ENCODE data around the gene CFAP54.

The CFAP54 gene

GRCh38 chr12:96510306-96510764, 21.0 kb downstream of the CFAP54 start:
- no peaks in the 10 kb centered on the region for H3K36me3 ChIP-seq (ENCODE audit: control insufficient read depth in 2 of 2, insufficient read depth in 1 of 2, low read length in 2 of 2)
- H3K9me3 ChIP-seq (ENCODE audit: control insufficient read depth, insufficient read depth, low read depth, low read length), result no peaks in the 10 kb centered on the region
- no peak overlapping the region for H3K27ac ChIP-seq (ENCODE audit: extremely low read depth, low read depth, low read length)
- no peak overlapping the region for H3K4me3 ChIP-seq (ENCODE audit: low read depth, low read length)
- TF ChIP-seq ZNF214 (tag by site-specific recombination; IDR thresholded peaks at IDR 0.05; ENCODE audit: borderline replicate concordance) (no peak), ZNF830 (tag by site-specific recombination; IDR thresholded peaks at IDR 0.05; ENCODE audit: low read depth) (no peak), ZSCAN18 (tag by site-specific recombination; IDR thresholded peaks at IDR 0.05) (no peak), ZNF530 (tag by site-specific recombination; IDR thresholded peaks at IDR 0.05; ENCODE audit: low read depth) (no peak), ZNF501 (tag by site-specific recombination; IDR thresholded peaks at IDR 0.05) (no peak), ZNF518A (tag by site-specific recombination; conservative IDR thresholded peaks at IDR 0.05; ENCODE audit: low read depth) (no peak), ZNF670 (tag by site-specific recombination; IDR thresholded peaks at IDR 0.05; ENCODE audit: low read depth) (no peak), ZNF335 (tag by site-specific recombination; conservative IDR thresholded peaks at IDR 0.05) (no peak), ZNF404 (tag by site-specific recombination; IDR thresholded peaks at IDR 0.05) (no peak), ZSCAN16 (tag by site-specific recombination; IDR thresholded peaks at IDR 0.05) (no peak), ZNF548 (tag by site-specific recombination; IDR thresholded peaks at IDR 0.05) (no peak), MZF1 (tag by site-specific recombination; IDR thresholded peaks at IDR 0.05; ENCODE audit: borderline replicate concordance) (no peak), ZNF112 (tag by site-specific recombination; IDR thresholded peaks at IDR 0.05) (no peak), HIC1 (tag by site-specific recombination; IDR thresholded peaks at IDR 0.05) (no peak)
- ChIA-PET CTCF (interaction anchor here (0.6 kb wide), 1 partner anchor 464 kb away, joined by 3 read pairs; no protein-coding TSS in a partner anchor), POLR2A (no interaction called here)
- H3K4me1 ChIP-seq (ENCODE audit: control insufficient read depth, insufficient read depth, low read length), result no peaks in the 10 kb centered on the region

- Histone ChIP-seq H3K4me3 (ENCODE audit: low read depth, low read length) (no peak overlapping the region), H3K4me1 (ENCODE audit: control insufficient read depth, insufficient read depth, low read length) (no peaks in the 10 kb centered on the region), H3K27ac (ENCODE audit: extremely low read depth, low read depth, low read length) (no peak overlapping the region), H3K9me3 (ENCODE audit: control insufficient read depth, insufficient read depth, low read depth, low read length) (no peaks in the 10 kb centered on the region), H3K36me3 (ENCODE audit: control insufficient read depth in 2 of 2, insufficient read depth in 1 of 2, low read length in 2 of 2) (no peaks in the 10 kb centered on the region)
- ChIA-PET CTCF (interaction anchor here (0.7 to 1.8 kb wide), 3 partner anchors 10 to 451 kb away, joined by 3 to 7 read pairs (median 3); no protein-coding TSS in a partner anchor), POLR2A (no interaction called here)
- TF ChIP-seq ZNF692 (tag by site-specific recombination; IDR thresholded peaks at IDR 0.05) (no peak), ZNF544 (tag by site-specific recombination; IDR thresholded peaks at IDR 0.05) (no peak), ZNF558 (tag by site-specific recombination; IDR thresholded peaks at IDR 0.05) (no peak), ZNF580 (tag by site-specific recombination; IDR thresholded peaks at IDR 0.05) (no peak), ZNF214 (tag by site-specific recombination; IDR thresholded peaks at IDR 0.05; ENCODE audit: borderline replicate concordance) (no peak), GLI4 (tag by site-specific recombination; IDR thresholded peaks at IDR 0.05) (no peak), ZIC2 (tag by site-specific recombination; IDR thresholded peaks at IDR 0.05) (no peak), GFI1B (tag by site-specific recombination; IDR thresholded peaks at IDR 0.05) (no peak)
Observed at GRCh38 chr12:96513166-96513565, 23.8 kb downstream of the CFAP54 start.
